ENCODE measurements around the gene NFYA. TPM values are rescaled to one million over a fixed set of nuclear protein-coding genes. Genes with fewer than 3 reads are reported as not detected.

The NFYA gene
- total RNA-seq, 2 donors from 2014 or later: 23.1 to 48.3 TPM

- no peaks in the 10 kb centered on the region for H3K27me3 ChIP-seq (replicated peaks; ENCODE audit: insufficient read depth)
- intact Hi-C loops (cut with DNase I): no loop called here
- H3K36me3 ChIP-seq: no peaks in the 10 kb centered on the region
- no peak for DNase-seq (ENCODE audit: low spot score)
- H3K4me1 ChIP-seq (replicated peaks): no peaks in the 10 kb centered on the region
- H3K4me3 ChIP-seq: no peak overlapping the region
- no peak for TF ChIP-seq POLR2A (IDR thresholded peaks at IDR 0.05)
- WGBS: 77% methylated on average over 3 of the region's 3 CpGs
- no peaks in the 10 kb centered on the region for H3K9me3 ChIP-seq
- H3K27ac ChIP-seq: no peak overlapping the region
These were observed 62.5 kb downstream of the NFYA start for GRCh38 chr6:41135062-41135832.

- DNase-seq (ENCODE audit: low spot score): no peak
- intact Hi-C loops (cut with DNase I): no loop called here
- no peaks in the 10 kb centered on the region for H3K27me3 ChIP-seq (replicated peaks; ENCODE audit: insufficient read depth)
- H3K27ac ChIP-seq: no peak overlapping the region
- no peaks in the 10 kb centered on the region for H3K4me1 ChIP-seq (replicated peaks)
- H3K36me3 ChIP-seq: no peaks in the 10 kb centered on the region
- H3K4me3 ChIP-seq: no peak overlapping the region
- no peaks in the 10 kb centered on the region for H3K9me3 ChIP-seq
- TF ChIP-seq POLR2AphosphoS5 (IDR thresholded peaks at IDR 0.05): no peak
- no peak for TF ChIP-seq CTCF (IDR thresholded peaks at IDR 0.05)
- no peak for TF ChIP-seq POLR2A (IDR thresholded peaks at IDR 0.05)
These were observed 64.1 kb downstream of the NFYA start for GRCh38 chr6:41136911-41137310.

GRCh38 chr6:41147917-41148316 is 75.1 kb downstream of the NFYA start:
- WGBS: 96% methylated on average over 1 of the region's 1 CpG
- Histone ChIP-seq H3K9me3 (no peaks in the 10 kb centered on the region), H3K27ac (no peak overlapping the region), H3K4me1 (replicated peaks) (no peaks in the 10 kb centered on the region), H3K27me3 (replicated peaks; ENCODE audit: insufficient read depth) (no peaks in the 10 kb centered on the region), H3K4me3 (no peak overlapping the region), H3K36me3 (no peaks in the 10 kb centered on the region)
- intact Hi-C loops (cut with DNase I): no loop called here
- DNase-seq (ENCODE audit: low spot score): no peak
- TF ChIP-seq POLR2A (IDR thresholded peaks at IDR 0.05): no peak
- TF ChIP-seq CTCF (IDR thresholded peaks at IDR 0.05): no peak
- no peak for TF ChIP-seq POLR2AphosphoS5 (IDR thresholded peaks at IDR 0.05)

Other genes starting within 250 kb of the NFYA start
- 1 to 10 TPM in 1 of 2 donors, under 1 TPM in 1; 0.46 to 1.6 TPM for gene UNC5CL, start 33.8 kb upstream of the NFYA start, total RNA-seq
- gene TSPO2, start 30.5 kb upstream of the NFYA start, total RNA-seq: not detected
- gene APOBEC2, start 19.8 kb upstream of the NFYA start, total RNA-seq: 1 to 10 TPM in 1 of 2 donors, not detected in 1; 2.0 TPM
- gene OARD1, start 618 bp upstream of the NFYA start, total RNA-seq: 10 to 100 TPM; 22.9 to 27.2 TPM
- not detected for gene TREML1, start 81.4 kb downstream of the NFYA start, total RNA-seq
- gene TREM2, start 90.1 kb downstream of the NFYA start, total RNA-seq: 1 to 10 TPM; 6.8 to 8.1 TPM
- under 1 TPM in 1 of 2 donors, not detected in 1; 0.17 TPM for gene TREML2, start 128.2 kb downstream of the NFYA start, total RNA-seq
- not detected for gene TREML4, start 155.4 kb downstream of the NFYA start, total RNA-seq
- not detected for gene TREM1, start 213.7 kb downstream of the NFYA start, total RNA-seq

Measured in prostate gland (tissue), 2 donors.